Fibroblast of peridontal ligament (primary cell): ENCODE data around the gene UNC13A.

Experiments used
- DNase-seq: peaks from one replicate; pipeline ENCODE4 v3.0.0-alpha.2; 2010; ENCODE audit errors: extremely low read depth

UNC13A gene

DNA sequence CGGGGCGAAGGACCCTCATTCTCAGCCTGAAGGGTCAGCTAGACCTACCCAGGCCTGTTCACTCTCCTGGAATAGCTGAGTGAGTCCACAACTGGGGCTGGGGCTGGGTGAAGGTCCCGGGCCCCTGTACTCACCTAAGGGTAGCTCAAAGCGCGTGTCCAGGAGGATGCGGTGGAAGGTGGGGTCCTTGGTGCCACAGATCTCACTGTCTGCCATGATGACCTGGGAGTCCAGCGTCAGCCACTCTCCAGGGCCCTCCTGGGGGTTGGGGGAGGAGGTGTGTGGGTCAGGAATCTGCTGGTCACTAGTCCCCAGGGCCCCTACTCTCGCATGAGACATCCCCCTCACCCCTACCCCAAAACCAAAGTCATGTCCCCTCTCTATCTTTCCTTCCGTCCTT lies 18.7 kb downstream of the UNC13A start:
- no peak for DNase-seq

DNA sequence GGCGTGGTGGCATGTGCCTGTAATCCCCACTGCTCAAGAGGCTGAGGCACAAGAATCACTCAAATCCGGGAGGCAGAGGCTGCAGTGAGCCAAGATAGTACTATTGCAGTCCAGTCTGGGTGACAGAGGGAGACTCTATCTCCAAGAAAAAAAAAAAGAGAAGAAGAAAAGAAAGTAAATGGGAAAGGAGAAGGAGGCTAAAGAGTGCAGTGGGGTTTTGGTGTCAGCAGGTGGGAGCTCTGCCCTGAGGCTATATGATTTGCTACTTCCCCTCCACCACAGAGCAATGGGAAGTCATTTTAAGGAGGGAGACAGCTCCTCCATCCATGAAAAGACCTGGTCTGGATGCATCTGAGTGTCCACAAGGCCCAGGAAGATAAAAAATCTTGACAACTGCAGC lies 23.1 kb downstream of the UNC13A start:
- no peak for DNase-seq

DNA sequence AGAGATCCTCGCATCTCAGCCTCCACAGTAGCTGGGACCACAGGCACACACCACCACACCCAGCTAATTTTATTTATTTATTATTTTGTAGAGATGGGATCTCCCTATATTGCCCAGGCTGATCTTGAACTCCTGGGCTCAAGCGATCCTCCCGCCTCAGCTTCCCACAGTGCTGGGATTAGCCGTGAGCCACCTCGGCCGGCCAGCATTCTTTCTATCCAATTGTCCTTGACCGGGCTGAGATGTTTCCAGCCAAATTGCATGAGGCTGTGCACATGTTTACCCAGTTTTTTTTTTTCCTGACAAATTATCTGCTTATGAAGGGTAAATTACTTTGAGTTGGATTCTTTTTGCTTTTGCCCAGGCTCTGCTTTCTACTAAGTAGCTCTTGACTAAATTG lies 28.2 kb downstream of the UNC13A start:
- peak; percentile 9 for DNase-seq

DNA sequence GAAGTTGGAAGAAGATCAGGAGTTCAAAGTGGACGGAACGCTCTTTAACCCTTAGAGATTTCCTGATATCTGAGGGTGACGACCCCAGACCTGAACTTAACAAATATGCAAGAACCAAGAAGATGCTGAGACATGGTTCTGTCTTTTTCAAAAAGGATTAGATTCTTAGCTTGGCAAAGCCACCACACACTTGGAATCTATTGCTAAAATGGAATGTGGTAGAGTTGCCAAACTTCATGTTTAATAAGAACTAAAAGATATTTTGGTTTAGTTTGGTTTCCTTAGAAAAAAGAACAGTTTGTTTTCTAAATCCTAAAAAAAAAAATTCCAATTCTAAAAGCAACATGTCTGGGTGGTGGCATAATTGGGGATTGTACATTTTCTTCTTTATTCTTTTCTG lies 29.5 kb downstream of the UNC13A start:
- peak; percentile 63 for DNase-seq

DNA sequence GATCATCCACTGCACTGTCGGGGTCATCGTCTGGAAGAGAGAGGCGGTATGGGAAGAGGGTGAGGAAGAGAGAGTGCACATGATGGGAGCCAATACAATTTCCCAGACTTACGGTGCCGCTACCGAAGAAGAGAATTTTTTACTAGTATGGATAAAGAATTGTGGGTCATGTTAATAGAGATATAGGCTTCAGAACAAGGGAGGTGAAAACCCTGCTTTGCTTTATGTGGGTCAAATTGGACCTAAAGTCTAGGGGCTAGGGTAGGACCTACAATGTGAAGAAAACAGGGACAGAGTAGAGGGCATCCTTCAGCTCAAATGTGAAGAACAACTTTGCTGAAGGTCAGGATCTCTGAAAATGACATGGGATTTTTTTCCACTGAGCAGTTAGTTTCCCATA lies 29.9 kb downstream of the UNC13A start:
- no peak for DNase-seq

DNA sequence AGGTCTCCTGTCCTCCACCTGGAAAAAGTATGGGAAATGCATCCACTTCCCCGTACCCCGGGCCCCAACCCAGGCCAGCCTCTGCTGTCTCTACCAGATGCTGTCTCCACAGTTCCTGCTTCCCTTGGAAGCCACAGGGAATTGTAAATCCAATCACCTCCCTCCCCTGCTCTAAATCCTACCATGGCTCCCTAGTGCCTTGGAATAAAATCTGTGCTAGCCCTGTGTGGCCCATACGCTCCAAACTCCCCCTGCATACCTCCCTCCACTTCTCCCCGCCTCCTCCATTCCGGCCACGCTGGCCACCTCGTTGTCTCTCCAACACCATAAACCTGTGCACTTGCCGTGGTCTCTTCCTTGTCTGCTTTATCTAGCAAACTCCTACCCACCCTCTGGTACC lies 31.2 kb downstream of the UNC13A start:
- DNase-seq: no peak

DNA sequence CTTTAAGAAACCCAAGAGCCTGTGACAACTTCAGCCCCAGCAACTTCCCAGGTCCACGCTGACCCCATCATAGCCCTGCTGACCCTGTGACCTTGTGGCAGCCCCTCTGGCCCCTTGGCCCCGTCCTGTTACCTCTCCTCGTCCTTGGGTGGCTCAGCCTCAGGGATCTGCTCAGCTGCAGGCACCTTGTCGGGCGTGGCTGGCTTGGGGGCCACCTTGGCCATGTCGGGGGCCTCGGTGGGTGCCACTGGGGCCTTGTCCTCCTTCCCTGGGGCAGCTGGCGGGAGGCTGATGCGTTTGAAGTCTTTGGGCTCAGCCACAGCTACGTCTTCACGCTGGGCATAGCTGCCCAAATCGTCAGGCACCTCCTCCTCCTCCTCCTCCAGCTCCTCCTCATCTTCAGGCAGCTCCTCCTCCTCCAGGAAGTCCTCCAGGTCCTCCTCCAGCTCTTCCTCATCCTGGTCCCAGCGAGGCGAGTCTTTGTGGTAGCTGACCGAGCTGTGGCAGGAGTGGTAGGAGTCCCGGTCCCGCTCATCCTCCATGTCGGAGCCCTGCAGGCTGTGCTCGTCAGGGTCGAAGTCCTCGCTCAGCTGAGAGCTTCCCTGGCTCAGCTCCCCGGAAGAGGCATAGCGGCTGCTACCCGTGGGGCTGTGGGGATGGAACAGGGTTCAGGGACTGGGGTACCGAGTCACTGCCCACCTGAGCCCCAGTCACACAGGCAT lies 32.2 kb downstream of the UNC13A start:
- no peak for DNase-seq

DNA sequence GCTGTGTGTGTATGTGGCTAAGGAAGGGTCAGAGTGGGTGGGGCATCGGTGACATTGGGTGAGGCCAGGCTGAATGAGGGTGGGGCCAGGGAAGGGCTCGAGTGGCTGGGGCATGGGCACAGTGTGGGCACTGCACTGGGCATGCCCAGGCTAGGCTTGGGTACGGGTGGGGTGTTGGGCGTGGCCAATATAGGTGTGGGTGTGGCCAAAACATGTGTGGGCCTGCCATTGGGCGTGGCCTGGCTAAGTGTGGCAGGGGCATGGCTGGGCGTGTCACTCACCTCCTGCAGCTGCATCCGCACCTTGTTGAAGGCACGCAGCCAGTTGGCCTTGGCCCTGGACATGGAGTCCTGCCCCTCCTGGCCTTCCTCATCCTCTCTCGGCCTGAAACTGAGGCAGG lies 33.2 kb downstream of the UNC13A start:
- no peak for DNase-seq

DNA sequence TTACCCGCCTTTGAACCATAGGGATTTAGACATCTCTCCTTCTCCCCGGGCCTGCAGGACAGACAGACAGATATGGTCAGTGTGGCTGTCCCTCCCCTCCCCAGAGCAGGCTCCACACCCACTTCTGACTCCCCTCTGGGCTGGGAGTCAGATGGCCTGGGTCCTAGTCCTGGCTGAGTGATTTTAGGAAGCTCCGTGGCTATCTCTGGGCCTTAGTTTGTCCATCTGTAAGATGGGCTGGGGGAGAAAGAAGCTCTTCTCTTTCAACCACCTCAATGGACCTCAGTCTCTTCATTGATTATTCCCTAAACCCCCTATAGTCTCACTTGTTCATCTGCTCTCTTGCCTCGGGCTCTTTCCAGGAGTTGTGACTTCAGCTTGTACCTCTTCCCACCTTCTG lies 35.5 kb downstream of the UNC13A start:
- no peak for DNase-seq

DNA sequence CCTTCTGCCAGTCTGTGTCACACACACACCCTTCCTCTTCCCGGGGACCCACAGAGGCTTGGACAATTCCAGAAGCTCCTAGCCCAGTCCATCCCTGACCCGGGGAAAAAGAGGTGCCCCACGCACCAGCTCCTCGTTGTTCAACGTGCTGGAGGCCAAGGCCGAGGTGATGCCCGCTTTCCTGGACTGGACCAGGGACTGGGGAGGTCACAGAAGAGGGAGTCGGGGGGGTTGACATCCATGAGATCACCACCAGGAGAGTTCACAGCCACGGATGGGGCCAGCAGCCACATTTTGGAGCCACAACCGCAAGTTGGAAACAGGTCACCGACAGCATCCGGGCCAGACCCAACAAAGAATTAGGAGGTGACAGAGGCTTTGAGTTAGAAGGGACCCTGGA lies 39.4 kb downstream of the UNC13A start:
- DNase-seq: no peak

DNA sequence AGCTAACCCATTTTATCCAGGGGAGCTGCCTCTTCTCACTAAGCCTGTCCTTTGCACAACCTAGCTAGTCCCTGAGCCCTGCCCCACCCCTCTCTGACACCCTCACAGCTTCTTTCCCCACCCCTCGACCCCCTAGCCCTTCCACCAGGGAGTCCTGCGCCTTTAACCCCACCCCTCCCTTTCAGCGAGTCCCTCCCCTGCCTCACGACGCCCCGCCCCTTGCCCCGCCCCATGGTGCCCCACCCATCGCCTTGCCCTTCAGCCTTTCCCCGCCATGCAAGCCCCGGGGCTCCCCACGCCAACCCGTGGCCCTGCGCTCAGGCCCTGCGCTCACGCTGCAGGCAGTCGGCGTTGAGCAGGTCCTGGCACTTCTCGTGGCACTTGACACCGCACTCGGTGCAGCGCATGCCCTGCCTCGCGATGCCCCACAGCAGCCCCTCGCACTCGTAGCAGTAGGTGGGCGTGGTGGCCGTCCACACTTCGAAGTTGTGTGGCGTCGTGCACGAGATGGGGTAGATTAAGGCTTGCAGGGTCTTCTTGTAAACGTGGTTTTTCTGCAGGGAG lies 40.0 kb downstream of the UNC13A start:
- DNase-seq: no peak

DNA sequence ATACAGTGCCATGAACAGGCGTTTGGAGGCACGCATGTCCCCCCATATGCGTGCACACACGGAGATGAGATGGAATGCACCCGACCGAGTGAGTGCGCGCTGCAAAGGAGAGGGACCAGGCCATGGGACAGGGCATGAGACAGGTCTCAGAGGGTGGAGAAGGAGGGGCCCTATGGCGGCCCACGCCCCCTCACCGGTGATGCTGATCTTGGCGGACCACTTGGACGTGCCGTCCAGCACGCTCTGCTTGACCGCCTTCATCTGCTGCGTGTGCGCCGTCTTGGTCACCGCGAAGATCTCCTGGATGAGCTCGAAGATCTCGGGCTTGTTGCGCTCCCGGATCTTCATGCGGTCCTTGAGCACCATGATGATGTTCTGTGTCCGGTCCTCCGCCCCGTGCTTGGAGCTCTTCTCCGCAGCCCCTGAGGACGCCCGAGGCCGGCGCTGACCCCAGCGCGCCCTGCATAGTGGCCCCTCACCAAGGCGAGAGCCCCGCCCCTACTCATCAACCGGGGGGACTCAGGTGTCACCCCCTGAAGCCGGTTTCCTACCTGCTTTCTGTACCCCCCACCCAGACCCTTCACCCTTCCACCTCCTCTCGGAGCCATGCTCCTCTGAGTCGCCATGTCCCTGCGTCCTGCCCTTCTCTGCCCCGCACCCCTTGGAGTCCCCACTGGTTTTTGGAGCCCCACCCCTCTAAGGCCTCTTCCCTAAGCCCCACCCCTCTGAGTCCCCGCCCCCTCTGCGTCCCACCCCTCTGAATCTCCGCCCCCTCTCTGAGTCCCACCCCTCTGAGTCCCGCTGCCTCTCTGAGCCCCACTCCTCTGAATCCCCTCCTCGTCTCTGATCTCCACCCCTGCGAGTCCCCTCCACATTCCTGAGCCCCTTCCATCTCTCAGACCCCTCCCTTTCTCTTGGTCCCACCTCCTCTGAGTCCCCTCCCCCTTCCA lies 40.8 kb downstream of the UNC13A start:
- DNase-seq: no peak

DNA sequence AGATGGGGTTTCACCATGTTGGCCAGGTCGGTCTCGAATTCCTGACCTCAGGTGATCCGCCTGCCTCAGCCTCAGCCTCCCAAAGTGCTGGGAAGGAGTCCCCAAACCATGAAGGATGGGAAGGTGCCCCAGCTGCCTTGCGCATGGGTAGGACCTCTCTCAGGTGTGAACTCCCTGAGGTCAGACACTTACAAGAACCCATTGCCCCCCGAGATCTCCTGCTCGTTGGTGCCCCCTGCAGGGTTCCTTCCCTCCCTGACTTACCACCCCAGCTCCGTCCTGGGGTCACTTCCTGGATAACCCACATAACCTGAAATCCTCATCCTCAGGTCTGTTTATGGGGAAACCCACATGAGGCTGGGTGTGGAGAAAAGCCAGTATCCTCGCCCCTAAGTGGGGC lies 41.7 kb downstream of the UNC13A start:
- no peak for DNase-seq

DNA sequence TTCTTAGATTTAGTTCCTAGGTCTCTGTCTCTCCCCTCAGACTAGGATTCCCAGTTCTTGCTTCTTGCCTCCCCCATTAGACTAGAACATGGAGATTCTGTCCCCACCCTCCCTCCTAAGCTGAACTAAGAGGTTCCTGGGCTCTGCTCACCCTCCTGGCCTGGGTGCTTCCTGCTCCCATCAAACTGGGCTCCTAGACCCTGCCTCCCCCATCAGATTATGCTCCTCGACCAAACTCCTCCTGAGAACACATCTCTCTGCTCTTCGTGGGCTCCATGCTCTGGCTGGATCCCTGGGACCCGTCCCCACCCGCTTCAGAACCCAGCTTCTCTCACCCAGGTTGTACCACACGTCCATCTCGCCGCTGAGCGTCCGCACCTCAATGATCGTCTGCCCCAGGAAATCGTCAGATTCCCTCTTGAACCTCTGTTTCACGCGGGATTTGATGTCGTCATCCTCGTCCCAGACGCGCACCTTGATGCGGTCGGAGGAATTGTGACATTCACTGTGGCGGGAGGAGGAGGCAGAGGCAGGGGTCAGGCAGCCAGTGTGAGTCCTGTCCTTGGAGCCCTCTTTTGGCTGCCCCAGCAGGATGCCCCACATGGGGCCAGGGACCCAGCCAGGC lies 42.7 kb downstream of the UNC13A start:
- no peak for DNase-seq

DNA sequence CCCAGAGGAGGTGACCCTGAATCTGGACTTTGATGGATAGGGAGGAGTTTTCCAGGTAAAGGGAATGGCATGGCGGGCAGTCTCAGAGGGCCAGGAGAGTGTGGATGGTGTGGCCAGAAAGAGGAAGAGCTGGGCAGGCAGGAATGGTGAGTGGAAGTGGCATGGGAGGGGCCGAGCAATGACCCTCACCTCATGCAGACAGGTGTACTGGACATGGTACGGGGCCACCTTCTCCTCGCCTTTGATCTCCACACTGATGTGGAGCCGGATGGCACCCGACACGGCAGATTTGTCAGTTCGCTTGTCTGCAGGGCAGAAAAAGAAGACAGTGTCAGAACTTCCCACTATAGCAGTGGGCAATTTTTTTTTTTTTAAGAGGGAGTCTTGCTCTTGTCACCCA lies 45.5 kb downstream of the UNC13A start:
- DNase-seq: no peak

DNA sequence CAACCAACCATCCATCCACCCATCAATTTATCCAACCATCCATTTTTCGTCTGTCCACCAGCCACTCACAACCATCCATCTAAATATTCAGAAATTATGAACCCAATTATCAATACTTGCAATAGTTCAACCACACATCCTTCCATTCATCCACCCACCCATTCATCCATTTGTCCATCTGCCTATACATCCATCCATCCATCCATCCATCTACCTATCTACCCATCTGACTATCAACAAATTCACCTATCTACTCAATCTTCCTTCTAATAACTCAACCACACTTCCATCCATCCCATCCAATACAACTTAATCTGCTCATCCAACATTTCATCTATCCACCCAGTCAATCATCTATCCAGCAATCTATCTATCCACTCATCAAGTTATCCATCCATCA lies 46.3 kb downstream of the UNC13A start:
- no peak for DNase-seq

DNA sequence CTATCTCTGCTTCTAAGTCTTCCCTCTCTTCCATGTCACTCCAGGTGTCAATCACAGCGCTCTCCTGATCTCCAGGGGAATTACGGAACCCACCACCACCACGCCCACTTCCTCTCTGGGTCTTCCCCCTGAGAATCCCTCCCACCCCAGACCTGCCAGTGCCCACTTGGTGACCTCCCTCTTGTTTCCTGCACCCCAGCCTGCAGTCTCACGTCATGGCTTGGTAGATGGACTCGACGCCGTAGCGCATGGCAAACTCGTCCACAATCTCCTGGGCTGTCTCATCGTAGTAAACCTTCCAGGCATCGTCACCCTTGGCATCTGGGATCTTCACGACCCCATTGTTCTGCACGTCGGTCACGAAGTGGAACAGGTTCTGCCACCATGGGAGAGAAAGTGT lies 47.0 kb downstream of the UNC13A start:
- DNase-seq: no peak

DNA sequence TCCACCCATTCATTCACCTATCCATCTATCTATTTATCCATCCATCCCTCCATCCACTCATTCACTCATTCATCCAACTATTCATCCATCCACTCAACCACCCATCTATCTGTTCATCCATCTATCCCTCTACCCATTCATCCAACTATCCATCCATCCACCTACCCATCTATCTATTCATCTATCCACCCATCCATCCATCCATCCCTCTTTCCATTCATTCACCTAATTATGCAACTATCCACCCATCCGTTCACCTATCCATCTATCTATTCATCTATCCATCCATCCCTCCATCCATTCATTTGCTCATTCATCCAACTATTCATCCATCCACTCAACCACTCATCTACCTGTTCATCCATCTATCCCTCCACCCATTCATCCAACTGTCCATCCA lies 54.5 kb downstream of the UNC13A start:
- DNase-seq: no peak

DNA sequence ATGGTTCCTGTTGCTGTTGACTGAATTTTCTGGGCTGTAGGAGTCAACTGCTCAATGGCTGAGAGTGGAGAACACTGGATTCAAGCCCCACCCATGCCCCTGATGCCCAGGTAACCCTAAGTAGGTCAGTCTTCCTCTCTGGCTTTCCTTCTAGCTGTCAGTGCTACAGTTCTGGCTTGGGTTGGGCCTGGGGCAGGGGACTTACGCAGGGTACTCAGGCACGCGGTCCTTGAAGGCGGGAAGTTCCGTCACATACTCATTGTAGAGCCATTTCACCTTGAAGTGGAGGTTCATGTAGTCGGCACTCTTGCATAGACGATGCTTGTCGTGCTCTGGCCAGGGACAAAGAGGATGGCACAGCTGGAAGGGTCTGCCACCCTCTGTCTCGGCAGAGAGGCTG lies 55.6 kb downstream of the UNC13A start:
- DNase-seq: no peak

DNA sequence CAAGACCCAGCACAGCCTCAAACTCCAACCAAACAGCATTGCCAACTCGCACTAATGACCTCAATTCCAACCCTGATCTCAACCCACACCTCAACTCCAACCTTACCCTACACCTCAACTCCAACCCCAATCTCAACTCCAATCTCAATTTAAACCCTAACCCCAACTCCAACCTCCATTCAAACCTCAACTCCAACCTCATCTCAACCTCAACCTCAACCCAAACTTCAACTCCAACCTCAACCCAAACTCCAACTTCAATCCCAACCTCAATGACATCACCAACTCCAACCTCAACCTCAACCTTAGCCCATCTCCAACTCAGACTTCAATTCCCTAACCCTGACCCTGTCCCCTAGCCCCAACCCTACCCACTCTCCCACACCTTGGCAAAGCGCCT lies 58.4 kb downstream of the UNC13A start:
- DNase-seq: no peak

DNA sequence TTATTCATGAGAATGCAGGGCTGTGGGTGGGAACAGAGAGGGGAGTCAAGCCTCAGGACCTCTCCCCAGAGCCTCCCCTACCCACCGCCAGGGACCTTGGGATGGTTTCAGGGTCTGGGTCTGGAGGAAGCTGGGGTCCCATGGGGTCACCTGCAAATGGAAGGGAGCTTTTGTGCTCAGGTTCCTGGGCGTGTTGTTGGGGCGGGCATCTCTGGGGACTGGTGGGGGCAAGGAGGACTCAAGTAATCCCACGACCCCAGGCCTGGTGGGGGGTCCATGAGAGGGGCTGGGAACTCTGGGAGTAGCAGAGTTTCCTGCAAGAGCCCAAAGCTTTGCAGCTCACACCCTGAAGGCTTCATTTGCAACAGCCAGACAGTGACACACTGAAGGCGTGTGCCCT lies 60.2 kb downstream of the UNC13A start:
- DNase-seq: no peak

DNA sequence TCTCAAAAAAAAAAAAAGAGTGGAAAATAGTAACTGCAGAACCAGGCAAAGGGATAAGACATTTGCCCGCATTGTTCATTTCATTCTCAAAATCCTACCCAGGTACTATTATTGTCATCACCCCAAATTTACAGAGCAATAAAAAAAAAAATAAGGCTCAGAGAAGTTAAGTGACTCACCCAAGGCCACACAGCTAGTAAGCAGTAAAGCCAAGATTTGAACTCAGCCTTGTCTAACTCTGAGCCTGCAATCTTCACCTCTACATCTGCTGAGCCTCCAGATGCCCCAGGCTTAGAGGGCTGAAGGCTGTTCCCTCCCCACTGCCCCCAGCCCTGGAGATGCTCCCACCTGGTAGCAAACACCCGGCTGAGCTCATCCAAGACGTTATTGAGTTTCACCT lies 61.0 kb downstream of the UNC13A start:
- DNase-seq: no peak
